Parathyroid adenoma (tissue), 2 donors: ENCODE results near the gene MAGI1.
A peak's percentile ranks its signal among the peaks of the same experiment; 100 is the strongest.

Source experiments
- H2AFZ ChIP-seq: fragments of 300-600 bp; sonication (generic); one replicate; pipeline ENCODE4 v1.7.0; 2017; ENCODE audit warnings: antibody characterized with exemption, mild to moderate bottlenecking
- H3K27ac ChIP-seq: fragments of 300-600 bp; sonication (generic); one replicate; pipeline ENCODE4 v1.7.0; 2017
- H3K27me3 ChIP-seq: fragments of 300-600 bp; sonication (generic); one replicate; pipeline ENCODE4 v1.7.0; 2017; ENCODE audit warnings: low read length; ENCODE audit not compliant: control insufficient read depth, insufficient read depth
- H3K36me3 ChIP-seq: fragments of 300-600 bp; sonication (generic); one replicate; pipeline ENCODE4 v1.7.0; 2017; ENCODE audit warnings: low read length; ENCODE audit not compliant: control insufficient read depth, insufficient read depth
- H3K4me1 ChIP-seq: fragments of 300-600 bp; sonication (generic); one replicate; pipeline ENCODE4 v1.7.0; 2017; ENCODE audit warnings: control low read depth
- H3K4me2 ChIP-seq: fragments of 300-600 bp; sonication (generic); one replicate; pipeline ENCODE4 v1.7.0; 2017; ENCODE audit warnings: low read length
- H3K4me3 ChIP-seq: fragments of 300-600 bp; sonication (generic); one replicate; pipeline ENCODE4 v1.7.0; 2017; ENCODE audit warnings: low read depth, low read length
- H3K79me2 ChIP-seq: fragments of 300-600 bp; sonication (generic); one replicate; pipeline ENCODE4 v1.7.0; 2017; ENCODE audit warnings: control low read depth
- H3K9ac ChIP-seq: fragments of 300-600 bp; sonication (generic); one replicate; pipeline ENCODE4 v1.7.0; 2017; ENCODE audit warnings: mild to moderate bottlenecking
- H3K9me3 ChIP-seq: fragments of 300-600 bp; sonication (generic); one replicate; pipeline ENCODE4 v1.7.0; 2017; ENCODE audit warnings: low read length; ENCODE audit not compliant: control insufficient read depth
- TF ChIP-seq, protein P1 (sequence below): fragments of 300-600 bp; sonication (generic); IDR thresholded peaks from one replicate; pipeline ENCODE4 v1.7.0; 2017; ENCODE audit warnings: antibody characterized with exemption, mild to moderate bottlenecking
- donor health status: primary hyperparathyroidism.

Gene MAGI1

DNA sequence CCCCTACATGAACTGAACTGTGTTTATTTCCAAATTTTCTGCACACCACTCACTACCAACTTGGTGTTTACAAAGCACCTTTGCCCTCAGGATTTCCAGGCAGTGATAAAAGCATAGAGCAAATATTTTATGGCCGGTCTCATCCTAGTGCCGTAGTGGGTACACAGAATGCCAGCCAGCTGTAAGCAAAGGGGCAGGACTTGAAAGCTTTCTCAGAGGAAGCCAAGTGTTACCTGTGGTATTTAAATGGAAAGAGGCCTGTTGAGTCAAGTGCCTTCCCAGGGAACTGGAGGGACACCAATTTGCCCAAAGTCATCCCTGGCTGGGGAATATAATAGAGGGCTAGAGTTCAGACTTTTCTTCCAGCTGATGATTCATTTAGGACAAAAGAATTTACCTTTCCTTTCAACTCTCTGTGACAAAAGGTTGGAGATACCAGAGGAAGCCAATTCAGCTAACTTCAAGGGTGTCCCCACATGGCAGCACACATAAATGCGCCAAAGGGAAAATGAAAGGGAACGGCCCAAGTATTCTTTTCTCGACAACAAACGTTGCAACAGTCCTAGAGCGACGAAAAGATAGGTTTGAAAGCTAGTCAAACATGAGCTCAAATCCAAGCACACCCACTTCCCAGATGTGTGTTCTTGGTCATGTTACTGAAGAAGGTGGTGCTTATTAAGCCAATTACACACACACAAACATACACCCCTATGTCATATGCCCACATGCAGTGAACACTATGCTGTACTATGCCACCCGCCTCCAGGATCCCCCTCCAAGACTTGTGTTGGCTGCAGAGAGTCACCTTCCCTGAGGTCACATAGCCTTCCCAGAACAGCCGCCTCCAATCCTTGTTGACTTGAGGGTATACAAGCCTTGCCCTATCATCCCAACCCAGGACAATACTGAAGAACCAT is 27.7 kb downstream of the MAGI1 start:
- peaks cover 4% of the 10 kb centered on the region for H3K4me1 ChIP-seq
- no peak overlapping the region for H3K9ac ChIP-seq
- TF ChIP-seq, protein P1, sequence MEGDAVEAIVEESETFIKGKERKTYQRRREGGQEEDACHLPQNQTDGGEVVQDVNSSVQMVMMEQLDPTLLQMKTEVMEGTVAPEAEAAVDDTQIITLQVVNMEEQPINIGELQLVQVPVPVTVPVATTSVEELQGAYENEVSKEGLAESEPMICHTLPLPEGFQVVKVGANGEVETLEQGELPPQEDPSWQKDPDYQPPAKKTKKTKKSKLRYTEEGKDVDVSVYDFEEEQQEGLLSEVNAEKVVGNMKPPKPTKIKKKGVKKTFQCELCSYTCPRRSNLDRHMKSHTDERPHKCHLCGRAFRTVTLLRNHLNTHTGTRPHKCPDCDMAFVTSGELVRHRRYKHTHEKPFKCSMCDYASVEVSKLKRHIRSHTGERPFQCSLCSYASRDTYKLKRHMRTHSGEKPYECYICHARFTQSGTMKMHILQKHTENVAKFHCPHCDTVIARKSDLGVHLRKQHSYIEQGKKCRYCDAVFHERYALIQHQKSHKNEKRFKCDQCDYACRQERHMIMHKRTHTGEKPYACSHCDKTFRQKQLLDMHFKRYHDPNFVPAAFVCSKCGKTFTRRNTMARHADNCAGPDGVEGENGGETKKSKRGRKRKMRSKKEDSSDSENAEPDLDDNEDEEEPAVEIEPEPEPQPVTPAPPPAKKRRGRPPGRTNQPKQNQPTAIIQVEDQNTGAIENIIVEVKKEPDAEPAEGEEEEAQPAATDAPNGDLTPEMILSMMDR: no peak
- no peak overlapping the region for H3K4me2 ChIP-seq
- H3K9me3 ChIP-seq: no peaks in the 10 kb centered on the region
- no peaks in the 10 kb centered on the region for H3K27me3 ChIP-seq
- H3K36me3 ChIP-seq: no peaks in the 10 kb centered on the region
- H2AFZ ChIP-seq: no peak overlapping the region
- peaks cover 19% of the 10 kb centered on the region for H3K79me2 ChIP-seq
- no peak overlapping the region for H3K4me3 ChIP-seq
- H3K27ac ChIP-seq: peak overlapping the region; percentile 31

GRCh38 chr3:66010348-66010738 is 28.4 kb downstream of the MAGI1 start:
- Histone ChIP-seq H3K27ac (no peak overlapping the region), H3K9ac (no peak overlapping the region)
- TF ChIP-seq, protein P1: no peak

DNA sequence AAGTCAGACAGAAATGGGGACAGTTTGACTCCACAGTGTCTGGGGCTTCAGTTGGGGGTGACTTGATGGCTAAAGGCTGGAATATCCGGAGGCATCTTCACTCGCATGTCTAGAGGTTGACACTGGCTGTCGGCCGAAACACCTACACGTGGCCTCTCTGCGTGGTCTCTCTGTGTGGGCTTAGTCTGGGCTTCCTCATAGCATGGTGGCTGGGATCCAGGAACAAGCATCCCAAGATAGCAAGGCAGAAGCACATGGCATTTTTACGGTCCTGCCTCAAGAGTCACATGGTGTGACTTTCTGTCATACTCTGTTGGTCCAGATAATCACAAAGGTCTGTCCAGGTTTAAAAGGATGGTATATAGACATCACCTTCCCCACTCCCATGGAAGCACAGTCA is 34.5 kb downstream of the MAGI1 start:
- H3K9me3 ChIP-seq: no peaks in the 10 kb centered on the region
- no peaks in the 10 kb centered on the region for H3K27me3 ChIP-seq
- H2AFZ ChIP-seq: no peak overlapping the region
- H3K4me1 ChIP-seq: no peaks in the 10 kb centered on the region
- H3K9ac ChIP-seq: no peak overlapping the region
- no peaks in the 10 kb centered on the region for H3K36me3 ChIP-seq
- peaks cover 8% of the 10 kb centered on the region for H3K79me2 ChIP-seq
- no peak overlapping the region for H3K27ac ChIP-seq
- H3K4me2 ChIP-seq: no peak overlapping the region
- H3K4me3 ChIP-seq: no peak overlapping the region
- TF ChIP-seq, protein P1: no peak

More at GRCh38 chr3:66010348-66010738, 28.4 kb downstream of the MAGI1 start:
- H3K79me2 ChIP-seq: peaks cover 19% of the 10 kb centered on the region
- no peaks in the 10 kb centered on the region for H3K27me3 ChIP-seq
- H3K4me3 ChIP-seq: no peak overlapping the region
- H3K36me3 ChIP-seq: no peaks in the 10 kb centered on the region
- no peak overlapping the region for H2AFZ ChIP-seq
- no peak overlapping the region for H3K4me2 ChIP-seq
- H3K4me1 ChIP-seq: peaks cover 4% of the 10 kb centered on the region
- no peaks in the 10 kb centered on the region for H3K9me3 ChIP-seq

DNA sequence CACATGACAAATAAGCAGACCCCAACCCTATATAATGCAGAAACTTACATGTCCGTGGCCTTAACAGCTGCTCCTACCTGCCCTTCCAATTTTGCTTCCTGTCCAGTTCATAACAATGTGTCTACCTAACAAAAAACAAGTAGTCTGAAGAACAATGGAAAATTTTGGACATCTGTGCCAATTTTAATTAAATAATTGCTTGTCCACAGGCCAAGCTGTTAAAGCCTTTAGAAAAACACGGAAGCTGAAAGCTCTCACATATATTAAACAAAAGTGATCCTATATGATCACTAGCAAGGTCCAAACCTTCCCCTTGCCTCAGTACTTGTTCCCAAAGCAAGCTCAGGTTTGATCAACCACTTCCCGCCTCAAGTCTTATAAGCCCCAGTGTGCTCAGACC is 37.1 kb downstream of the MAGI1 start:
- no peak overlapping the region for H3K4me2 ChIP-seq
- no peaks in the 10 kb centered on the region for H3K9me3 ChIP-seq
- no peaks in the 10 kb centered on the region for H3K4me1 ChIP-seq
- no peak overlapping the region for H3K4me3 ChIP-seq
- no peaks in the 10 kb centered on the region for H3K27me3 ChIP-seq
- no peak overlapping the region for H2AFZ ChIP-seq
- H3K27ac ChIP-seq: no peak overlapping the region
- H3K36me3 ChIP-seq: no peaks in the 10 kb centered on the region
- no peak overlapping the region for H3K9ac ChIP-seq
- TF ChIP-seq, protein P1: no peak
- H3K79me2 ChIP-seq: no peaks in the 10 kb centered on the region

DNA sequence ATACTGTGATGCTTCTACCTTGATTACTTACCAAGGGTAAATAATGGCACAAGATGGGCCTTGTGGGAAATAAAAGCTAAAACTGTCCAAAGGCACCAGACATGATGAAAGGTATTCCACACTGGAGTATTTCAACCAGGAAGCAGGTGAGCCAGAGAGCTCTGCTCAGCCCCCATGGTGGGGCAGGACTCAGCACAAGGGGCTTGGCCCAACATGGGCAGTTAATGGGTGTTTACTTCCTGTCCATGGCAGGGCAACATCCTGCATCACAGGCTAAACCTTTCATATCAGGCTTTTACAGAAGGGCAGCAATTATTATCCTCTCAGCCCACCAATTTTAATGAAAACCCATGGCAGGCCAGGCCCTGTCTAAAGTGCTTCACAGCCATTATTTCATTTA is 38.2 kb downstream of the MAGI1 start:
- TF ChIP-seq, protein P1: no peak
- Histone ChIP-seq H3K9me3 (no peaks in the 10 kb centered on the region), H3K27ac (no peak overlapping the region), H3K4me2 (no peak overlapping the region), H3K4me3 (no peak overlapping the region), H3K4me1 (no peaks in the 10 kb centered on the region), H3K79me2 (no peaks in the 10 kb centered on the region), H3K36me3 (no peaks in the 10 kb centered on the region), H2AFZ (no peak overlapping the region), H3K27me3 (no peaks in the 10 kb centered on the region), H3K9ac (no peak overlapping the region)
